Amniotic stem cell (primary cell): Measurements from ENCODE around the gene TMEM141.
"Not testable (repeated sequence)": the region's sequence is repeated elsewhere in the genome, so short reads cannot be mapped to it uniquely, and the experiment has no call there.

Experiments used
- DNase-seq: peaks from one replicate; lab custom pipeline; 2025; lab: John Stamatoyannopoulos, UW

The TMEM141 gene

GRCh38 chr9:136773386-136774044 is 17.6 kb upstream of the TMEM141 start:
- DNase-seq, result no peak

GRCh38 chr9:136774416-136775045 is 16.6 kb upstream of the TMEM141 start:
- no peak for DNase-seq

- DNase-seq, result no peak
These were observed 16.0 kb upstream of the TMEM141 start for GRCh38 chr9:136775191-136775590.

GRCh38 chr9:136776947-136777346 is 14.2 kb upstream of the TMEM141 start:
- no peak for DNase-seq

- no peak for DNase-seq
These were observed 13.8 kb upstream of the TMEM141 start for GRCh38 chr9:136777359-136777758.

GRCh38 chr9:136779808-136780207 is 11.3 kb upstream of the TMEM141 start:
- DNase-seq, result no peak

GRCh38 chr9:136782452-136782851 is 8.7 kb upstream of the TMEM141 start:
- DNase-seq, result no peak

- DNase-seq, result no peak
These were observed 6.7 kb upstream of the TMEM141 start for GRCh38 chr9:136784249-136784996.

GRCh38 chr9:136784997-136785361 is 6.2 kb upstream of the TMEM141 start:
- no peak for DNase-seq

- DNase-seq, result not testable (repeated sequence)
These were observed 5.4 kb upstream of the TMEM141 start for GRCh38 chr9:136785565-136786355.

- no peak for DNase-seq
These were observed 4.7 kb upstream of the TMEM141 start for GRCh38 chr9:136786451-136786850.

GRCh38 chr9:136786983-136787382 is 4.2 kb upstream of the TMEM141 start:
- not testable (repeated sequence) for DNase-seq

GRCh38 chr9:136787690-136788400 is 3.3 kb upstream of the TMEM141 start:
- no peak for DNase-seq

- DNase-seq, result not testable (repeated sequence)
These were observed 2.3 kb upstream of the TMEM141 start for GRCh38 chr9:136788644-136789522.

GRCh38 chr9:136789523-136789937 is 1.6 kb upstream of the TMEM141 start:
- DNase-seq, result no peak

GRCh38 chr9:136791516-136792276 is 552 bp downstream of the TMEM141 start:
- DNase-seq, result no peak

- DNase-seq, result no peak
These were observed 1.4 kb downstream of the TMEM141 start for GRCh38 chr9:136792321-136793085.

- DNase-seq, result no peak
These were observed 2.2 kb downstream of the TMEM141 start for GRCh38 chr9:136793086-136793946.
